Breast epithelium (tissue), 3 donors: ENCODE data around the gene P4HA1.

Experiments used
- CTCF ChIP-seq, 3 donors: fragments of 450-650 bp; IDR thresholded peaks; one replicate each; pipeline ENCODE4 v1.5.1; 2016 to 2017; ENCODE audit warnings: antibody characterized with exemption in 3 of 3, mild to moderate bottlenecking in 3 of 3, moderate library complexity in 3 of 3
- POLR2AphosphoS5 ChIP-seq, 3 donors: sonication (generic); formaldehyde crosslinking; IDR thresholded peaks; one replicate each; pipeline ENCODE4 v1.6.1; 2017; ENCODE audit warnings: antibody characterized with exemption in 3 of 3

- no peak for TF ChIP-seq CTCF (IDR thresholded peaks at IDR 0.05)
- no peak for TF ChIP-seq POLR2AphosphoS5 (IDR thresholded peaks at IDR 0.05)
Measured at GRCh38 chr10:73043766-73044377, 52.8 kb downstream of the P4HA1 start.
